Panc1 (cell line): Measurements from ENCODE around the gene TULP4.

Source experiments
- CTCF ChIP-seq: fragments of 450-650 bp; IDR thresholded peaks from 2 replicates; pipeline ENCODE4 v1.5.1; 2017; ENCODE audit warnings: mild to moderate bottlenecking
- POLR2AphosphoS5 ChIP-seq: IDR thresholded peaks from 2 replicates; pipeline ENCODE4 v1.6.1; 2012; ENCODE audit warnings: mild to moderate bottlenecking, low read depth, low read length, moderate library complexity
- REST ChIP-seq, 2 experiments: IDR thresholded peaks; 2 replicates each; pipeline ENCODE4 v1.6.1; 2011 to 2012; ENCODE audit warnings: low read depth in 2 of 2, control low read depth in 1 of 2, low read length in 1 of 2, mild to moderate bottlenecking in 1 of 2, moderate library complexity in 1 of 2; ENCODE audit not compliant: insufficient read depth in 1 of 2
- SIN3A ChIP-seq: IDR thresholded peaks from 2 replicates; pipeline ENCODE4 v1.6.1; 2012; ENCODE audit warnings: low read depth, mild to moderate bottlenecking, low read length, moderate library complexity, borderline replicate concordance; ENCODE audit not compliant: insufficient read depth
- TCF7L2 ChIP-seq: IDR thresholded peaks from 2 replicates; pipeline ENCODE4 v1.6.1; 2011; ENCODE audit warnings: mild to moderate bottlenecking, low read depth, low read length, inconsistent platforms

DNA sequence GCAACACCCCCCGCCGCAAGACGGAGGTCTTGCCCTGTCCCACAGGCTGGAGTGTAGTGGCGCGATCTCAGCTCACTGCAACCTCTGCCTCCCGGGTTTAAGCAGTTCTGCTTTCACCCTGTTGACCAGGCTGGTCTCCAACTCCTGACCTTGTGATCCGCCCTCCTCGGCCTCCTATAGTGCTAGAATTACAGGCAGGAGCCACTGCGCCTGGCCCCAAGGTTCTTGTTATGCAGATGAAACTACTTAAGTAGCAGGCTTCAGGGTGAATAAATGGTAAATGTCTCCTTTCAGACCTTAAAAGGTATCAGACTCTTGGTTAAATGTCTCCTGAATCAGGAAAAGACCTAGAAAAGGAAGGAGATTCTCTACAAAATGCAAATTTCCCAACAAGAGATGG is 152.2 kb downstream of the TULP4 start:
- TF ChIP-seq CTCF (no peak), POLR2AphosphoS5 (no peak), REST (IDR thresholded peaks at IDR 0.05; ENCODE audit: insufficient read depth in 1 of 2, low read depth in 2 of 2, low read length in 1 of 2) (no peak), SIN3A (no peak), TCF7L2 (no peak)
